CD4-positive, alpha-beta T cell treated with Interferon gamma for 1 hour (primary cell): Measurements from ENCODE around the gene VAV1.
"Not testable (repeated sequence)": the region's sequence is repeated elsewhere in the genome, so short reads cannot be mapped to it uniquely, and the experiment has no call there.

ENCODE experiments used
- DNase-seq: peaks from one replicate; pipeline ENCODE4 v3.0.0-alpha.2; 2020

Gene VAV1

GRCh38 chr19:6737284-6737872, 35.1 kb upstream of the VAV1 start, which contains the start of gene GPR108:
GPR108 (minus strand) TSS chr19:6737580; CDS start chr19:6737576, 4 bp downstream.
- DNase-seq = peak; percentile 100

- DNase-seq = peak; percentile 81
Observed at GRCh38 chr19:6737873-6738786, 34.4 kb upstream of the VAV1 start.

GRCh38 chr19:6738787-6739389, 33.6 kb upstream of the VAV1 start:
- no peak for DNase-seq

- DNase-seq = peak; percentile 84
Observed at GRCh38 chr19:6739390-6739882, 33.1 kb upstream of the VAV1 start, which contains the start of gene TRIP10. TRIP10 (plus strand) TSS chr19:6739680; CDS start chr19:6739762, 82 bp downstream.

GRCh38 chr19:6739883-6740588, 32.5 kb upstream of the VAV1 start:
- no peak for DNase-seq

- DNase-seq = no peak
Observed at GRCh38 chr19:6740589-6741343, 31.7 kb upstream of the VAV1 start.

GRCh38 chr19:6743066-6743465, 29.4 kb upstream of the VAV1 start:
- no peak for DNase-seq

GRCh38 chr19:6743714-6744380, 28.7 kb upstream of the VAV1 start:
- DNase-seq = no peak

GRCh38 chr19:6744381-6745301, 27.9 kb upstream of the VAV1 start:
- no peak for DNase-seq

- DNase-seq = no peak
Observed at GRCh38 chr19:6745965-6746364, 26.5 kb upstream of the VAV1 start.

GRCh38 chr19:6748543-6748942, 24.0 kb upstream of the VAV1 start:
- DNase-seq = not testable (repeated sequence)

GRCh38 chr19:6750062-6750461, 22.4 kb upstream of the VAV1 start:
- DNase-seq = no peak

- DNase-seq = no peak
Observed at GRCh38 chr19:6751189-6751588, 21.3 kb upstream of the VAV1 start.

GRCh38 chr19:6752256-6753177, 20.0 kb upstream of the VAV1 start:
- DNase-seq = no peak

GRCh38 chr19:6753178-6754031, 19.1 kb upstream of the VAV1 start:
- DNase-seq = peak; percentile 84

GRCh38 chr19:6754136-6754535, 18.4 kb upstream of the VAV1 start:
- no peak for DNase-seq

- no peak for DNase-seq
Observed at GRCh38 chr19:6754653-6755463, 17.6 kb upstream of the VAV1 start.
